HepG2 (cell line): ENCODE results near the gene DPYD. TPM values are rescaled to one million over a fixed set of nuclear protein-coding genes. Genes with fewer than 3 reads are reported as not detected.

Source experiments
- ATAC-seq: fragments of 200-7000 bp; cut with Tn5 transposase; 3 replicates; pipeline ENCODE4 v1.9.1; 2020; ENCODE audit warnings: mild to moderate bottlenecking, moderate library complexity
- BruUV-seq: library from RNA; stranded (reverse); fragments of 400-500 nt; replicated peaks from 2 replicates; lab custom pipeline; 2021; lab: Mats Ljungman, UMichigan
- CTCF ChIA-PET: fragments of 300-600 bp; formaldehyde crosslinking; extraction: SDS; loops from one replicate; lab custom pipeline; 2021; ENCODE audit warnings: low total read pairs, inconsistent platforms, low intra/inter-chr PET ratio; lab: Yijun Ruan, JAX
- POLR2A ChIA-PET: fragments of 350-600 bp; sonication (Branson Sonifier 250); formaldehyde crosslinking; loops from one replicate; lab custom pipeline; 2020; ENCODE audit warnings: antibody characterized with exemption, inconsistent platforms; lab: Yijun Ruan, JAX
- DNase-seq: peaks from one replicate; pipeline ENCODE4 v3.0.0-alpha.2; 2015; ENCODE audit warnings: low spot score
- FAIRE-seq: peaks from 3 replicates; lab custom pipeline; 2011; peaks lifted over from hg19 to GRCh38; lab: Jason Lieb, UNC
- H2AFZ ChIP-seq: one replicate; pipeline ENCODE4 v1.6.1; 2011; ENCODE audit warnings: low read length, inconsistent platforms
- H3K27ac ChIP-seq: fragments of 300-600 bp; 3 replicates; pipeline ENCODE4 v1.8.0; 2011; ENCODE audit warnings: mixed run types, mild to moderate bottlenecking, mixed read lengths, low read length, inconsistent platforms; ENCODE audit not compliant: insufficient read depth; ENCODE audit errors: extremely low read length
- H3K27me3 ChIP-seq, 2 experiments: fragments of 200-600 bp in 1 of 2; 2 replicates in 1 of 2; 3 replicates in 1 of 2; pipeline versions ENCODE4 v1.6.0 to v1.8.0; 2011; ENCODE audit warnings: low read length in 2 of 2, mild to moderate bottlenecking in 2 of 2, moderate library complexity in 2 of 2, inconsistent platforms in 1 of 2; ENCODE audit not compliant: insufficient read depth in 2 of 2, control insufficient read depth in 1 of 2
- H3K36me3 ChIP-seq, 2 experiments: fragments of 200-600 bp in 1 of 2; replicated peaks in 1 of 2; 2 replicates in 1 of 2; 3 replicates in 1 of 2; pipeline versions ENCODE4 v1.5.1 to v1.8.0; 2011; ENCODE audit warnings: low read length in 2 of 2, inconsistent platforms in 1 of 2; ENCODE audit not compliant: insufficient read depth in 2 of 2, control insufficient read depth in 1 of 2
- H3K4me1 ChIP-seq: 2 replicates; pipeline ENCODE4 v1.5.1; 2012; ENCODE audit warnings: low read length, inconsistent platforms; ENCODE audit not compliant: insufficient read depth
- H3K4me2 ChIP-seq: 2 replicates; pipeline ENCODE4 v1.6.0; 2011; ENCODE audit warnings: low read depth, low read length, inconsistent platforms
- H3K4me3 ChIP-seq, 3 experiments: fragments of 200-600 bp in 1 of 3; sonication (generic), shearing (Covaris generic) in 1 of 3; replicated peaks in 1 of 3; 2 replicates each; pipeline ENCODE4 v1.5.1; 2011 to 2016; ENCODE audit warnings: low read length in 3 of 3, inconsistent platforms in 2 of 3, low read depth in 2 of 3, mild to moderate bottlenecking in 2 of 3, control low read depth in 1 of 3, mixed read lengths in 1 of 3; ENCODE audit not compliant: insufficient read depth in 1 of 3
- H3K79me2 ChIP-seq: one replicate; pipeline ENCODE4 v1.6.1; 2011; ENCODE audit warnings: low read length, inconsistent platforms; ENCODE audit not compliant: insufficient read depth
- H3K9ac ChIP-seq: 2 replicates; pipeline ENCODE4 v1.6.0; 2011; ENCODE audit warnings: mild to moderate bottlenecking, low read depth, low read length, inconsistent platforms; ENCODE audit not compliant: insufficient read depth
- H3K9me3 ChIP-seq: 2 replicates; pipeline ENCODE4 v1.5.1; 2012; ENCODE audit warnings: mild to moderate bottlenecking, low read length
- H4K20me1 ChIP-seq: 2 replicates; pipeline ENCODE4 v1.6.0; 2011; ENCODE audit warnings: inconsistent platforms, mild to moderate bottlenecking, low read length, moderate library complexity; ENCODE audit not compliant: insufficient read depth
- ADNP ChIP-seq: sonication (generic); formaldehyde crosslinking; IDR thresholded peaks from 2 replicates; pipeline ENCODE4 v1.4.0; 2020; ENCODE audit warnings: missing genetic modification reagents
- CAMTA2 ChIP-seq: sonication (generic); formaldehyde crosslinking; IDR thresholded peaks from 2 replicates; pipeline ENCODE4 v1.4.0; 2020; ENCODE audit warnings: mild to moderate bottlenecking, missing genetic modification reagents, borderline replicate concordance
- JUND ChIP-seq: sonication (generic); formaldehyde crosslinking; IDR thresholded peaks from 2 replicates; pipeline ENCODE4 v1.8.0; 2022; ENCODE audit warnings: mild to moderate bottlenecking, missing genetic modification reagents
- NCOA1 ChIP-seq: sonication (generic); formaldehyde crosslinking; IDR thresholded peaks from 2 replicates; pipeline ENCODE4 v1.9.0; 2021; ENCODE audit warnings: missing genetic modification reagents
- NCOR1 ChIP-seq: fragments of 200-600 bp; sonication (generic); IDR thresholded peaks from 2 replicates; pipeline ENCODE4 v1.7.0; 2017; ENCODE audit warnings: antibody characterized with exemption, low read length, borderline replicate concordance
- SYNCRIP ChIP-seq: fragments of 200-400 bp; formaldehyde crosslinking; IDR thresholded peaks from 2 replicates; pipeline ENCODE4 v1.6.1; 2018; ENCODE audit warnings: mild to moderate bottlenecking, low read depth, low read length; ENCODE audit not compliant: insufficient read depth
- ZBTB1 ChIP-seq: sonication (generic); formaldehyde crosslinking; IDR thresholded peaks from 2 replicates; pipeline ENCODE4 v1.4.0; 2020; ENCODE audit warnings: missing genetic modification reagents, borderline replicate concordance
- ZBTB38 ChIP-seq: sonication (generic); formaldehyde crosslinking; IDR thresholded peaks from 2 replicates; pipeline ENCODE4 v1.5.1; 2020; ENCODE audit warnings: mild to moderate bottlenecking, missing genetic modification reagents
- ZFX ChIP-seq: sonication (generic); formaldehyde crosslinking; IDR thresholded peaks from 2 replicates; pipeline ENCODE4 v1.4.0; 2020; ENCODE audit warnings: mild to moderate bottlenecking, low read depth, missing genetic modification reagents, moderate library complexity
- ZKSCAN8 ChIP-seq: IDR thresholded peaks from 2 replicates; pipeline ENCODE4 v1.6.1; 2016; ENCODE audit warnings: borderline replicate concordance, missing genetic modification reagents, missing compliant biosample characterization
- ZNF101 ChIP-seq: sonication (generic); formaldehyde crosslinking; IDR thresholded peaks from 2 replicates; pipeline ENCODE4 v1.4.0; 2020; ENCODE audit warnings: mild to moderate bottlenecking, low read depth, missing genetic modification reagents, borderline replicate concordance
- ZNF17 ChIP-seq: sonication (generic); formaldehyde crosslinking; IDR thresholded peaks from 2 replicates; pipeline ENCODE4 v1.5.0; 2020; ENCODE audit warnings: mild to moderate bottlenecking, missing genetic modification reagents
- ZNF274 ChIP-seq: sonication (generic); formaldehyde crosslinking; IDR thresholded peaks from 2 replicates; pipeline ENCODE4 v1.5.1; 2020; ENCODE audit warnings: mild to moderate bottlenecking, missing genetic modification reagents
- ZNF326 ChIP-seq: sonication (generic); formaldehyde crosslinking; IDR thresholded peaks from 2 replicates; pipeline ENCODE4 v1.4.0; 2020; ENCODE audit warnings: missing genetic modification reagents, borderline replicate concordance
- ZNF644 ChIP-seq: IDR thresholded peaks from 2 replicates; pipeline ENCODE4 v1.6.1; 2016; ENCODE audit warnings: low read depth
- WGBS: methylation state at CpG from one replicate; pipeline ENCODE4 v1.1.6; 2017; ENCODE audit warnings: low lambda C conversion rate; 5-methylcytosine and 5-hydroxymethylcytosine counted together
- in situ Hi-C: cut with HindIII; loops from 2 replicates; pipeline ENCODE4 v1.10.0; 2017; ENCODE audit warnings: low pct_unique_long_range_greater_than_20kb; ENCODE audit not compliant: extremely low pct_ligation_motif_present
- intact Hi-C: fragments of 100-400 bp; cut with micrococcal nuclease; formaldehyde crosslinking; loops from one replicate; pipeline ENCODE4 v1.10.0; 2022; ENCODE audit not compliant: unreplicated experiment
- polyA plus RNA-seq, 8 experiments: library from polyadenylated mRNA; depleted of rRNA in 3 of 8; stranded (reverse) in 7 of 8; unstranded in 1 of 8; fragments of >200 nt; fragmentation: Illumina TruSeq in 4 of 8; extraction: Trizol in 4 of 8; gene quantifications; 2 replicates each; pipeline versions ENCODE4 v1.2.1 to v1.2.3, GENCODE V29; 2011 to 2016; ENCODE audit warnings: low read depth in 4 of 8, missing spikeins in 1 of 8, mixed read lengths in 1 of 8; ENCODE audit not compliant: insufficient read depth in 1 of 8
- total RNA-seq, 5 experiments: library from RNA; depleted of rRNA; stranded (reverse); fragments of >200 nt; fragmentation: Illumina TruSeq; extraction: Trizol; gene quantifications; 2 replicates each; pipeline ENCODE4 v1.2.3, GENCODE V29; 2016; ENCODE audit warnings: low read depth in 1 of 5

DPYD gene
- total and polyA plus RNA-seq, 2 of the 13 experiments (the other 11 are each of a cell fraction or from before 2014, with no cell fraction given): 1.3 to 3.4 TPM

DNA sequence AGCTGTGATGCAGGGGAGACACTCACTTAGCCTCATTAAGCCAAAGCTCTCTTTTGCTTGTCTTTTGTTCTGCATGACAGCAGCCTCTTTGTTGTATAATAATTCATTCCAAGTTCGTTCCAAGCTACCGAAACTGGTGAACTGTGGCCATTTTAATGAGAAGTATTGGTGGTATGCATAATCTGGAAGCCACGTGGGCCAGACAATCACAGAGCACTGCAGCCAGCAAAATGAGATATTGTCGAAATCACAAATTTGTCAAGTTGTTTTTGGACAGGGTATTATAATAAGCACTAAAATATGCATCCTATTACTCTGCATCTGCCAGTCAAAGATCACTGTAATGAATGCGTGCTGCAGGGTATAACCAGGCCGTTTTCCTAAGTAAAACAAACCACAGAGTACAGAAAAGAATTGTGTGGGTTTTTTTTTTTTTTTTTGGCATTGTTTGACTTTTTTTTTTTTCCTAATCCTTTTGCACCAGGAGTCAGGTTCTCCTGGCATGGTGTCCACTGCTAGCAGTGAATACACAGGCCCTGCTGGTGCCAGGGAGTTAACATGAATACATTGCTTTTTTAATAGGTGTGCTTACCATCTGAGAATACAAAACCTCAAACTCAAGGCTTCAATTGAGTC lies 775.4 kb downstream of the DPYD start:
- no peaks in the 10 kb centered on the region for H3K36me3 ChIP-seq
- H4K20me1 ChIP-seq: no peaks in the 10 kb centered on the region
- H3K9me3 ChIP-seq: no peaks in the 10 kb centered on the region
- DNase-seq: no peak
- no peak for FAIRE-seq
- TF ChIP-seq ZKSCAN8 (CRISPR knock-in tag) (no peak), SYNCRIP (no peak), ZNF326 (CRISPR knock-in tag) (no peak)
- TF ChIP-seq, all 625 proteins: peak for 0
- no peak overlapping the region for H2AFZ ChIP-seq
- H3K27ac ChIP-seq: no peak overlapping the region
- H3K4me1 ChIP-seq: no peaks in the 10 kb centered on the region
- 43% methylated on average over 6 of the region's 6 CpGs for WGBS
- in situ Hi-C loops (no loop called here), intact Hi-C loops (no loop called here)
- no peaks in the 10 kb centered on the region for H3K27me3 ChIP-seq
- H3K4me3 ChIP-seq: no peak overlapping the region
- no TSS peak for BruUV-seq
- H3K9ac ChIP-seq: no peak overlapping the region
- ChIA-PET CTCF (no interaction called here), POLR2A (no interaction called here)
- no peaks in the 10 kb centered on the region for H3K79me2 ChIP-seq
- no peak overlapping the region for H3K4me2 ChIP-seq
- ATAC-seq: no peak

DNA sequence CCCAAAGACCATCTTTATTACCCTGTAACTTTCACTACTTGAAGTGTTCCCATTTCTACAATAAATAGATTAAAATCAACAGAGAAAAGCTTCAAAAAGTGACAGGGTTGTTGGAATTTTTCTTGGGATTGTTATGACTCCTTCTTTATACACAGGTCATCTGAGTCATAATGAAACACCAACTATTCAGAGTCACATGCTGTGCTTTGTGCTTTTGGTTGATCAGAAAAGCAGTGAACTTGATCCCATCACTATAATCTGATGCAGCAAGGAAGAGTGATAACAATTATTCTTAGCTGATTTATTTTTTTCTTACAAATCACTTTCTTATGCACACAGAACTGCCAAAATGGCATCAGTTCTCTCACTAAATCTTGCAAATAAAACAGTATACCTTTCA lies 776.3 kb downstream of the DPYD start:
- H3K9ac ChIP-seq: no peak overlapping the region
- no peaks in the 10 kb centered on the region for H3K4me1 ChIP-seq
- intact Hi-C loops (no loop called here), in situ Hi-C loops (no loop called here)
- H3K36me3 ChIP-seq: no peaks in the 10 kb centered on the region
- FAIRE-seq: no peak
- H2AFZ ChIP-seq: no peak overlapping the region
- H4K20me1 ChIP-seq: no peaks in the 10 kb centered on the region
- TF ChIP-seq CAMTA2 (CRISPR knock-in tag) (no peak), ZNF101 (CRISPR knock-in tag) (no peak), NCOR1 (no peak), ZNF274 (CRISPR knock-in tag) (no peak), ZFX (CRISPR knock-in tag) (no peak), ZNF644 (CRISPR knock-in tag) (no peak), ADNP (no peak), ZNF17 (CRISPR knock-in tag) (no peak), ZBTB1 (CRISPR knock-in tag) (no peak), NCOA1 (CRISPR knock-in tag) (no peak), JUND (no peak), ZBTB38 (no peak)
- no peak for ATAC-seq
- H3K79me2 ChIP-seq: no peaks in the 10 kb centered on the region
- H3K4me2 ChIP-seq: no peak overlapping the region
- H3K9me3 ChIP-seq: no peaks in the 10 kb centered on the region
- no peak overlapping the region for H3K4me3 ChIP-seq
- CTCF ChIA-PET: no interaction called here
- no peaks in the 10 kb centered on the region for H3K27me3 ChIP-seq
- no TSS peak for BruUV-seq
- POLR2A ChIA-PET: no interaction called here
- no peak overlapping the region for H3K27ac ChIP-seq
- no peak for DNase-seq
